HG03175 (cell line): ENCODE results near the gene HSDL1.

Experiments used
- ATAC-seq: cut with Tn5 transposase; IDR thresholded peaks from one replicate; pipeline ENCODE4 v1.9.1; 2021; ENCODE audit warnings: mild to moderate bottlenecking, moderate library complexity; ENCODE audit not compliant: unreplicated experiment

HSDL1 gene

DNA sequence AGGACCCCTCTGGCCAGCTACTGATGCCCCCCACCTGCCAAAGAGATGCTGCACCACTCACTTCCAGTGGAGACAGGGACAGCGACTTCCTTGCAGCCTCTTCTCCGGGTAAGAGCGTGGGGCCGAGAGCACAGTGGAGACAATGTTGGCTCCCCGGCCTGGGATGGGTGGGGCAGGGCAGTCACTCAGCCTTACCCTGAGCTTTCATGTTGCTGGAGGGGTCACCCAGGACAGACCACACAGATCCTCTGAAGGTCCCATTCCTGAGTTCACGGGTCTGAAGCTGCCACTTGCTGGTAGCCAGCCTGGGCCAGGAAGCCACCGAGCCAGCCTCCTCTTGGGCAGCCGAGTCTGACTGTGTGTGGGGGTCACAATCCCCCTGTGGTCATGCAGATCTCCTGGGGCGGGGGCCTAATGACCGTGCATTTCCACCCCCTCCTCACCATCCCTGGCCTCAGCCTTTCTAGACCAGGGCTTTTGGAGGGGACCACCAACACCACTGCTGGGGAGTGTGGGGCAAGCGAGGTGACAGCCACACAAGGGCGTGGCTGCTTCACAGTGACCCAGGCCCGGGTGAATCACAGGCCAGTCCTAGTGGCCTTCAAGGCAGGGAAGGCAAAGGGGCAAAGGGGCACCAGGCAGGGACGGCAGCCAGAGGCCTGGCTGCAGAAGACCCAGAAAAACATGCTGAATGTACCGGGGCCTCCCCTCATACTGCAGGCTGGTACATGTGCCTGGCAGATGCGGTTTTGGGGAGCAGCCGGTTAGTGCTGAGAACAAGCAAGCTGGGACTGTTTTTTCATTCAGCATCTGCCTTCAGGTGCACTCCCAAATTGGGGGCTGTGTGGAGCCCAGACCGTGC, 31.4 kb upstream of the HSDL1 start:
- ATAC-seq: no peak

DNA sequence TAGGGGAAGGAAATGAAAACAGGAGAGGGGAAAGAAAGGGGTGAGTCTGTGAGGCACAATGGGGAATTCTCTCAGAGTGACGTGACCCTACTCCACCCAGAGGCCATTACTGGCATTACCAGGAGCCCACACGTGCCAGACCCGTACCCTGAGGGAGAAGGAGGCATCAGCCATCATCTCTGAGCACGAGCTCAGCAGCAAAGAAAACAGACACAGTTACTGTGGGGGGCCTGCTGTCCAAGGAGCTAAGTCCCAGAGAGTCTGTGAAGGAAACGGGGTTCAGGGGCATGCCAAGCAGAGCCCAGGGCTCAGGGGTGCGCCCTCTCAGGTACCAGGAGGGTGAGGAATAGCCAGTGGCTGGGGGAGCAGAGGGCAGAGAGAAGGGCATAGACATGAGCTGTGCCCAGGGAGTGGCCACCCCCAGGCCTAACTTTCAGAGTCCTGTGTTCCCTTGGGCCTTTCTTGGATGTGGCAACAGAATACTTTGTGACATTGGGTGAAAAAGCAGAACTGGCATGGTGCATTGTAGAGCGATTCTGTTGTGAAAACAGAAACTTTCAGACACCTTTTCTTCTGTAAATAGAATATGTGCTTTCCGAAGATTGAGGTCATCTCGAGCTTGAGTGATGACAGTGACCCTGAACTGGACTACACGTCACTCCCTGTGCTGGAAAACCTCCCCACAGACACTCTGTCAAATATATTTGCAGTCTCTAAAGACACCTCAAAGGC, 30.5 kb upstream of the HSDL1 start:
- ATAC-seq: peak; percentile 82

DNA sequence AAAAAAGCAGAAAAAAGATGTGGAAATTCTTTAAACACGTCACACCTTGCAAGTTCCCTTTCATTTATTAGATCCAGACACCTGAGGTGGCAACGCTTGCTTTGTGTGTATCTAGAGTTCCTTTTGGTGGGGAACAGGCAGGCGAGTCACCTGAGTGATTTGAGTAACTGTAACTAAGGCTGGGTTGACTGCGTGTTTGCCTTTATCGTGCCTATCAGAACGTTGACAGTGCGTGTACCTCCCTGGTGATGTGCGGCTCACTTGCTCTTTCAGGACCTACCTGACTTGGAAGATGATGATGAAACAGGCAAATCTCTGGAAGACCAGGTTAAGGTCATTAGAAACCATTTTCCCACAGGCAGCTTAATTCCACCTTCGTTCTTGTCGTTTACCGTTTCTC, 29.4 kb upstream of the HSDL1 start:
- ATAC-seq: no peak

DNA sequence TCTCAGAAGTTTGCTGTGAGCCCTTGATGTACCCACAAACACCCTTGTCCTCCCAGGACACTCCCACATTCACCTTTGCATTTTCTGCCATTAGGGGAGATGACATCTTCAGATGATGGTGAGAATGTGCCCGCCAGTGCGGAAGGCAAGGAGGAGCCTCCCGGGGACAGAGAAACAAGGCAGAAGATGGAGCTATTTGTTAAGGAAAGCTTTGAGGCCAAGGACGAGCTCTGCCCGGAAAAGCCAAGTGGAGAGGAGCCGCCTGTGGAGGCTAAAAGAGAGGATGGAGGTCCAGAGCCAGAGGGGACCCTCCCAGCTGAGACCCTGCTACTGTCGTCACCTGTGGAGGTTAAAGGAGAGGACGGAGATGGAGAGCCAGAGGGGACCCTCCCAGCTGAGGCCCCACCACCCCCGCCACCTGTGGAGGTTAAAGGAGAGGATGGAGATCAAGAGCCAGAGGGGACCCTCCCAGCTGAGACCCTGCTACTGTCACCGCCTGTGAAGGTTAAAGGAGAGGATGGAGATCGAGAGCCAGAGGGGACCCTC, 24.9 kb upstream of the HSDL1 start:
- no peak for ATAC-seq

DNA sequence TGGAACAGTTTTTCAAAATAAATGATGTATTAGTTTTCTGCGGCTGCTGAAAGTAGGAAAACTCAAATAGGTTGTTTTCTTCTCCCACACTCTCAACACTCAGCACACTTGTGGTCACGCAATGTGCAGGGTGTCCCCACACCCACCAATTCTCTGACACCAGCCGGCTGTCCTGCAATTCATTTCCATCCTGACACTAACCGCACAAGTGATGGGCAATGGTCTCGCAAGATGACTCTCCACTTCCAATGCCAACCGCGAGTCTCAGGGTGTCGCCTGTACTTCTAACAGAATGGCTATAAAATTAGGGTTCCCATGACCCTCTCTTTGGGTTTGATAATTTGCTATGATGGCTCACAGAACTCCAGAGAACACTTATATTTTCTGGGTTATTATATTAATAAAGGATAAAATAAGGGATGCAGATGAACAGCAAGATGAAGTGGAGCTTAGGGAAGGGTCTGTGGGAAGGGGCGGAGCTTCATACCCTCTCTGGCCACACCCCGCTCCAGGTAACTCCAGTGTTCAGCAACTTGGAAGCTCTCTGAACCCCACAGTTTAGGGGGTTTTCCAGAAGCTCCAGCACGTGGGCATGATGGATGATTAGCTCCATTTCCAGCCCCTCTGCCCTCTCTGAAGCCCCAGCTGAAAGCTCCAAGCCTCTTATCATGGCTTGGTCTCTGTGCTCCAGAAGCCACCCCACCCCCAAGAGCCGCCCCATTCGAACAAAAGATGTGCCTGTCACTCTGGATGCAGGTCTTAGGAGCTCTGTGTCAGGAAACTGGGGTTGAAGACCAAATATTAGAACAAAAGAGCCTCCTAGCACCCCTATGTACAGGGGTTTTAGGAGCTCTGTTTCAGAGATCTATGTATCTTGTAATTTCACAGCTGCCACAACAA, 22.1 kb upstream of the HSDL1 start:
- ATAC-seq: no peak

DNA sequence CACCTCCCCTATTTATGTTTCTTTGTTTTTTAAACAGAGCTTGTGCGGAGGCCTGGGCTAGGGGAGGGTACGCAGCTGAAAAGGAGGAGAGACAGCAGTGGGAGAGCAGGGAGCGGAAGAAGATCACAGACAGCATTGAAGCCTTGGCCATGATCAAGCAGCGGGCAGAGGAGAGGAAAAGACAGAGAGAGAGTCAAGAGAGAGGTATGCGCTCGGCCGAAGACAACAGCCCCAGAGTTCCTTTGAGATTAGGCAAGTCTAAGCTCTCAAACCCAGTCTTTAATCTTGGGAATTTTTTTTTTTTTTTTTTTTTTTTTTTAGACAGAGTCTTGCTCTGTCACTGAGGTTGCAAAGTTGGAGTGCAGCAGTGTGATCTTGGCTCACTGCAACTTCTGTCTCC, 20.8 kb upstream of the HSDL1 start:
- no peak for ATAC-seq

DNA sequence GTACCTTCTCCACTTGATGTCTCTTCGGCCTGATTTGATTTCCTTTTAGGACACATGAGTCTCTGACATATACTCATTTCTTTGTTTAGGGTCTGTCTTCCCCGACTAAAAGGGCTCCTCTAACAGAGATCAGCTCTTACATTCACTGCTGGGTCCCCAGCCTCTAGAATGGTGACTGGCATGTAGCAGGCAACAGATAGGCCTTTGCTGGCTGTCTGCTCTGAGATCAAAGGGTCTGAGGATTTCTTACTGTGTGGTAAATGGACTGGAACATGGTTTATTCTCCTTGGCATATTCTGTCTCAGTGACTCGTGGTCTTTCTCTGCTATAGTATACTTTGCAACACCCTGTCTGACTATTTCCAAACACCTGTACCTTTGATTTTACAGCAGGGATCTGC, 16.8 kb upstream of the HSDL1 start:
- no peak for ATAC-seq

DNA sequence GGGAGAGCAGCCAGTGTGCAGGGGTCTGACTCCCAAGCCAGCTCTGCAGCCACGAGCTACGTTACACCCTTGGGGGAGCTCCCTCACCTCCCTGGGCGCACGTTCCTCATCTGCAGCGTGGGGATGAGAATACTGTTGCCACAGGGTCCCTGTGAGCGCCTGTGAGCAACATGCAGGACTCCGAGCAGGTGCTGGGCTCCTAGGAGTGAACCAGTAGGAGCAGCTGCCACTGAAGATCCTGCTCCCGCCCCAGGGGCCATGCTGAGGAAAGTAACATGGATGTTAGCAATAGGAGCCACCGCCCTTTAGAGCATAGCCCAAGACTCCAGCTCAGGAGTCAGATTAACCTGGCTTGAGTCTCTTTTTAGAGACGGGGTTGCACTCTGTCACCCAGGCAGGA, 16.1 kb upstream of the HSDL1 start:
- no peak for ATAC-seq

DNA sequence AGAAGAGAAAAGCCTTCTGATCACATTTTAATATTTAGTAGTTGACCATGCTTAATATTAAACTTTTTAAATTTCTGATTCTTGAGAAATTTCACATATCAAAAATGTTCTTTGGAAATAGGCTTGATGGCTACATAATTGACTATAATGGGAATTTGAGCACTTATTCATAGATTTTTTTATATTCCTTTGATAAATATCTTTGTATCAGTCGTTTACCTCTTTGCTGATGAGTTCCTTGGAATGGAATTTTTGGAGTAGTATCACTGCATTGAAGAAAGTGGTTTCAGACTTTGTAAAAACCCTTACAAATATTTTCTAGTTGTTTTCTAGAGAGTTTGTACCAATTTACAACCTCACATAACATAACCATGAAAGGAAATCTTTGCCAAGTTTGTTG, 14.8 kb upstream of the HSDL1 start:
- ATAC-seq: no peak

DNA sequence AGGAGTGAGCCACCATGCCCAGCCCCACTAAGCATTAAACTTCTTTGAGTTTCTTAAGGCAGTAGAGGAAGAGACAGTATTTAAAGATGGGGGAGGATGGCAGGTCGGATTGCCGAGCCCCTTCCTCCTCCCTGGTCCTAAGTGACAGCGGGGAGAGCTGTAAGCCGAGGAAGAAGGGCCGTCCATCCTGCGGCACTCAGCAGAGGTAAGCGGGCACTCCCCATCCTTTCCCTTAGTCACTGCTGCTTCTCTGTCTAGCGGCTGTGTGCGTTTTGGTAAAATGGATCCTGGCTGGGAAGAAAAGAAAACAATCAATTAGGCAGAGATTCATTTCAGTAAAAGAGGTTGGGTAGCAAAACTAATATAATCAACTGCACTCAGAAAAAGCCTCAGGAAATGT, 14.0 kb upstream of the HSDL1 start:
- ATAC-seq: no peak

DNA sequence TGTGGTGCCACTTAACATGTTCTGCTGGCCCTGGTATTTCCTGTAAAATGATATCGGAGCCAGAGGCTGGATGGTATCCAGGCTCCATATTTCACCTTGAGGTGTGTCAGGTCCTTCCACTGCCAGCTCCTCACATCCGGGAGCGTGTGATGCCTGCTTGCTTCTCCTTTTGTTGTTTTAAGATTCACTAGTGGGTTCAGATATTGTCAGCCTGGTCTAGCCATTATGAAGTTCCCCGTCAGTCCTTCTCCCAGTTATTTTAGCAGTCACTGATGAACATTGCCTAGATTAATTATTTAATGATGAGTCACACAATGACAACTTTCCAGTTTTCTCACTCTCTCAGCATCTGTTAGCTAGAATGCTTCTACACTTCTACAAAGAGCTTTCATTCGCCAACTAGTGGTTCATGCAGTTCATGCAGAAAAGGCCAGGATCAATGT, 11.4 kb upstream of the HSDL1 start:
- ATAC-seq: no peak

DNA sequence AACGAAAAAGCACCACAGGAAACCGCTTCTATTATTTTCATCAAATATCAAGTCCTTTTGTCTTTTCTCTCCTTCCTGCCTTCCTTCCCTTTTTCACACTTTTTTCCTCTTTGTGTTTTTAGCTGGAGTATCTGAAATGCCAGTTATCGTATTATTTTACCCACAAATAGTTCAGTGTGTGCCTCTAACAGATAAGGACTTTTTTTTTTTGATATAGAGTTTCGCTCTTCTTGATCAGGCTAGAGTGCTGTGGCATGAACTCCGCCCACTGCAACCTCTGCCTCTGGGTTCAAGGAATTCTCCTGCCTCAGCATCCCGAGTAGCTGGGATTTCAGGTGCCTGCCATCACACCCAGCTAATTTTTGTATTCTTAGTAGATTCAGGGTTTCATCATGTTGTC, 10.8 kb upstream of the HSDL1 start:
- no peak for ATAC-seq

DNA sequence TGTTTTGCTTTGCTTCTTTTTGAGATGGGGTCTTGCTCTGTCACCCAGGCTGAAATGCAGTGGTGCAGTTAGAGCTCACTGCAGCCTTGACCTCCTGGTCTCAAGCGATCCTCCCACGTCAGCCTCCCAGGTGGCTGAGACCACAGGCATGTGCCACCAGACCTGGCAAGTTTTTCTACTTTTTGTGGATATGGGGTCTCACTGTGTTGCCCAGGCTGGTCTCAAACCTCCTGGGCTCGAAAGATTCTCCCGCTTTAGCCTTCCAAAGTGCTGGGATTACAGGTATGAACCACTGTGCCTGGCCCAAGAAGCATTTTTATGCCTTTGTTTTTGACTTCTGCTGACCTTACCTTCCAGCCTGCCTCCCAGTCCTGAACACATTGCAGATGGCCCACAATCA, 10.2 kb upstream of the HSDL1 start:
- ATAC-seq: no peak

DNA sequence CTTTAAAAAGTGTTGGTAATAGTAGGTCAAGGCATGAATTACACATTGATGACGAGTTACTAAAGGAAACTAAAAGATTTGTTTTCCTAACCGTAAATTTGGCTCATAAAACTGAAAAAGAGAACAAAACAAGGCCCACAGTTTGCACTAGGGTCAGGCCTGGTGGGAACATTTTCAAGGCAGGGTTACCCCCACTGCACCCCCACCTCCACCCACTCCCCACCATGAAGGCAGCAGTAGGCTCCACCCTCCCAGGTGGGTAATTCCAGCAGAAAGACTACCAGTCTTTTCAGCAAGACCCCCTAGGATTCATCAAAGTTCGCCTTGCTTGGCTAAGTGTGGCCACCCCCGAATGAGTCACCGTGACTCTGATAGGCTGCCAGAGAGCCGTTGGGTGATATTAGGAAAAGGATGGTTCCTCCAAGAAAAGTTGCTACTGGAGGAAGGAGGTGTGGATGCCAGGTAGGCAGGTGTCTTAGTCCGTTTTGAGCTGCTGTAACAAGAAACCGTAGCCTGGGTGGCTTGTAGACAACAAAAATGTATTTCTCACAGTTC, 8.8 kb upstream of the HSDL1 start:
- ATAC-seq: no peak

DNA sequence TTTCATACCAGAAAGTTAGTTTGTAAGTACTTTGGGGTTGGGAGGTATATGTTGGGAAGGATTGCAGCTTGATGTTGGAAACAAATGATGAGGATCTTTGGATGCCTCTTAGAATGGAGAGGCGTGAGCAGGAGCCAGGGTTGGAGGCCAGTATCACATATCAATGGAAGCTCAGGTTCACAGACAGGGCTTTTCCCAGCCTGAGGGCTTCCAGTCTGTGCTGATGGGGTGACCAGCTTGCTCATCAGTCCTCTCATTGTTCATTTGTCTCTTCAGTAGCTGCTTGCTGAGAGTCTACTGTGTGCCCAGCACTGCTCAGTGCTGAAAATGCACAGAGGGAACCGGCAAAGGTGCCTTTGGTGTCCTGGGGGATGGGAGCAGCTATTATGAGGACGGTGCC, 5.9 kb upstream of the HSDL1 start:
- ATAC-seq: no peak

DNA sequence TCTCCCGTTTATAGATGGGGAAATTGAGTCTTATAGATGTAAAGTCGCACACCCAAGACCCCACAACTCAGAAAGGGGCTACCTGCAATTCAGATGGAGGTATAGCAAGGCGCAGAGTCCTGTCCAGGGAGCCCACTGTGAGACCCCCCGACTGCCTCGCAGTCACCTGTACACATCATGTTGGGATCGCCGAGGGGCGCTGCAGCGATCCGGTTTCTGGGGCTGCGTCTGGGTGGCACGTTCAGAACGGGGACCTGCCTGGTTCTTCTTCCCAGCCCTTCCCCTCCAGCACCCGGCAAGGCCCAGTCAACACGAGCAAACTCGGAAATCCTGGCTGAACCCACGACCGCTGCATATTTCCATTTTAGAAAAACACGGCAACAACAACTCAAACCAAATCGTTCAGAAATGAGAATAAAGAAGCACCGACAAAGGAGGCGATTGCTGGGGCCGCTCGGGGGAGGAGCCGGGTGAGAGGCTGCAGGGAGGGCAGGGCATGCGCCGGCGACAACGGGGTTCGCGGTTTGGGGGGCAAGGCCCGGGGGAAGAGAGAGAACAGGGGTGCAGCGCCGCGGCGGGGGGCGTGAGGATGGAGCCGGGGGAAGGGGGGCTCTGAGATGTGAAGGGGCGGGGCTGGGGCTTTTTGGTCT, 643 bp downstream of the HSDL1 start:
- no peak for ATAC-seq

DNA sequence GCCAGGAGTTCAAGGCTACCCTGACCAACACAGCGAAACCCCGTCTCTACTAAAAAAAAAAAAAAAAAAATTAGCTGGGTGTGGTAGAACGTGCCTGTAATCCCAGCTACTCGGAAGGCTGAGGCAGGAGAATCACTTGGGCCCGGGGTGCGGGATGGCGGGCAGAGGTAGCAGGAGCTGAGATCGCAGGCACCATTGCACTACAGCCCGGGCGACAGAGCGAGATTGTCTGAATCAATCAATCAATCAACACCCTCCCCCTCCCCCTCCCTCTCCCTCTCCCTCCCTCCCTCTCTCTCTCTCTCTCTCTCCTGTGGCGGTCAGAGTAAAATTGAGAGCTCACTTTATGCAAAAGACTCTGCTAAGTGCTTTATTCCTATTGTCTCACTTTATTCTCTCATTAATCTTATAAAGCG, 1.2 kb downstream of the HSDL1 start:
- ATAC-seq: no peak

DNA sequence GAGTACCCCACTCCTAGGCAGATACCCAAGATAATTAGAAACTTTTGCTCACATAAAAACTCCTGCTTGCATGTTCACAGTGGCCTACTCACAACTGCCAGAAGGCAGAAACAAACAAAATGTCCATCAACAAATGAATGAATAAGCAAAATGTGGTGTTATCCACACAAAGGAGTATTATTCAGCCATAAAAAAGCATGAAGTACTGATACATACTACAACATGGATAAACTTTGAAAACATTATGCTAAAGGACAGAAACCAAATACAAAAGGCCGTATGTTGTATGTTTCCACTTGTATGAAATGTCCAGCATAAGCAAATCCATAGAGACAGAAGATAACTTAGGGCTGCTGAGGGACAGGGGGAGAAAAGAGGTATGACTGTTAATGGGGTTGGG, 1.9 kb downstream of the HSDL1 start:
- ATAC-seq: no peak

DNA sequence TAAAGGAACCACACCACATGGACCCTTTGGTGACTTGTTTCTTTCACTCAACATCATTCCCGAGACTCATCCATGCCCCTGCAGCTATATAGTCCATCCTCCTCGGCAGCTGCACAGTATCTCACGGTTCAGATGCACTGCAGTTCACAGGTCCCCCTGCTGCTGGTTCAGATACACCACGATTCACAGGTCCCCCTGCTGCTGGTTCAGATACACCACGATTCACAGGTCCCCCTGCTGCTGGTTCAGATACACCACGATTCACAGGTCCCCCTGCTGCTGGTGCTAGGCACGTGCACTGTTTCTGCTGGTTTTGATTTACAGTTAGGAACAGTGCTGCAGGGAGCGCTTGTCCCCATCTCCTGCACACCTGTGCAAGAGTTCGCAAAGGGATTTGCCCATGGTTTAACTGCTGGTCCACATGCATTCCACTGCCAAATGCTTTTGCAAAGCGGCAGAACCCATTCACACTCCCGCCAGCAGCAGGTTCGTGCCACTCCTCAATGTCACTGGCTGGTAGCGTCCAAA, 3.8 kb downstream of the HSDL1 start:
- no peak for ATAC-seq

DNA sequence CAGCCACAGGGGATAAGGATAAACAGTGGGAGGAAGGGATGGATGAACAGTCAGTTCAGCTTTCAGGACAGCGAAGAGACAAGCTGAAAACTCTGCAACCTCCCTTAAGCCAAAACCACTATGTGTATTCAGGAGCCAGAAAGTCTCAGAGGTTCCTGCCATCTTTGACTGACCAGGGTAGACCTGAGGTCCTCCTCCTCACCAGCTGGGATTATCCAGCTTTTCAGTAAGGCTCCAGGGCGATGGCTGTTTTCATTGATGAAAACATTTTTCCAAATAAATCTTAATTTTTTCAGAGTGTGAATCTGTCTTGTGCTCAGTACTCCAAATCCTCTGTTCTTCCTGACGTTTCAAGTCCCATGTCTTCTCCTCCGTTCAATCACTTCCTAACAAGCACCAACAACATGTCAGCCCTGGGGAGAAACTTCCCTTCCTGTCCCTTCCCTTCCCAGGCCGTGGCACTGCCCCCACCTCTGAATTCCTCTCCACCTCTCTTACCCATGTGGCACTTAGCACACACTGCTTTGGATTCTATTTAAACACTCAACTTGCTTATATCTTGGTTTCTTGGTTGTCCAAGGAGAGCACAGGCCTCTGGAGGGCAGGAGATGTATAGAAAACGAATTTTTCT, 5.2 kb downstream of the HSDL1 start:
- ATAC-seq: no peak
